Measurements from ENCODE around the gene FCN1. TPM values are rescaled to one million over a fixed set of nuclear protein-coding genes. Genes with fewer than 3 reads are reported as not detected.

Gene FCN1
- polyA plus RNA-seq, 1 of the 3 experiments (the other 2 are of a cell fraction) = not detected

DNA sequence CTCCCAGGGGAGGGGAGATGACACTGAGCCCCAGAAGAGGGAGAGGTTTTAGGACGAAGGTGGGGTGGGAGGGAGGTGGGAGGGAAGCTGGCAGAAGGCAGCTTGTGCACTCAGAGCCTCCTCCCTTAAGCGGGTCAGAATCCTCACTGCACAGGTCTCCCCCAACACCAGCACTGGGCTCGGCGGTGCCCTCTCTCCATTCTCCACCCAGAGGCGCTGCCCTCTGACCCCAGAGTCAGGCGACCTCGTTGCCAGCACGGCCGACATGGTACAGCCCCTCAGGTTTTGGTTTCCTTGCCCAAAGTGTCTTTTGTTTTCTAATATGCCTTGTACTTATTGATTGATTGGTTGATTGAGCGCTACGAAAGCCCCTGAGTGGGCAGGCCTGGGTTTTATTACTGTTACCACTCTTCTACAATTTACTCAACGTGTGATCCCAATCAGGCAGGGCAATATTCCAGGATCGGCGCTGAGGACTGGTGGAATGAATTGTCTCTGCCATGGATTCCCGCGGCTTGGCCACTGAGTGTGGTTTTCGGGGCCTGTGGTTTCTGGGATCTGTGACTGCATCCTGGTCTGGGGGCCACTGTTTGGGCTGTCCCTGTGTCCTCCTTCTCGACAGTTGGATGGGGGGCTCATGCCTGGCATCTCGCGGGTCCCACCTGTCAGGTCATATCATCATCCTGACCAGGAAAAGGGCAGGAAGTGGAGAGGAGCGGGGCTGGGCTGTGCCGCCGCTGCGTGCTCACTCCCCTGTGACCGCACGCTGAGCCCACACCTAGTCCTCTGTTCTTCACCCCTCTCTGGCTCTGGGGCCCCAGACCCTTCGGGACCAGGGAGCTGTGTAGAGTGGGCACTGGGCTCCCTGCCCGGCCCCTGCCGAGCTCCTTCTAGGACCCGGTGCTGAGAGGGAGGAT is 46.7 kb downstream of the FCN1 start:
- ChIA-PET POLR2A (no interaction called here), CTCF (interaction anchor here (0.9 kb wide), 1 partner anchor 92 kb away, joined by 3 read pairs; no protein-coding TSS in a partner anchor)
- Histone ChIP-seq H3K9me2 (no peaks in the 10 kb centered on the region), H3K9ac (no peak overlapping the region), H3K79me2 (ENCODE audit: insufficient read depth) (no peaks in the 10 kb centered on the region), H4K20me1 (ENCODE audit: insufficient read depth) (no peaks in the 10 kb centered on the region), H3K9me3 (peaks cover 4% of the 10 kb centered on the region; the same call in 1 of the 2 replicates), H3K27ac (ENCODE audit: low read depth in 2 of 2, low read length in 1 of 2) (no peak overlapping the region), H3K4me3 (ENCODE audit: low read depth in 2 of 2, low read length in 1 of 2) (no peak overlapping the region), H3F3A (replicated peaks; ENCODE audit: insufficient read depth) (no peaks in the 10 kb centered on the region), H3K4me1 (ENCODE audit: control insufficient read depth in 1 of 2, insufficient read depth in 2 of 2, low read depth in 1 of 2, low read length in 1 of 2) (no peaks in the 10 kb centered on the region), H3K27me3 (ENCODE audit: insufficient read depth) (no peaks in the 10 kb centered on the region), H2AFZ (ENCODE audit: low read depth) (no peak overlapping the region), H3K36me3 (replicated peaks in 1 of 2; ENCODE audit: control insufficient read depth in 1 of 2, insufficient read depth in 2 of 2, low read length in 1 of 2) (no peaks in the 10 kb centered on the region), H3K4me2 (no peak overlapping the region)
- DNase-seq = no peak
- 74% methylated on average over 17 of the region's 30 CpGs for WGBS (ENCODE audit: low lambda C conversion rate)
- TF ChIP-seq SMC3 (IDR thresholded peaks at IDR 0.05; ENCODE audit: low read depth, low read length) (no peak), YY1 (IDR thresholded peaks at IDR 0.05; ENCODE audit: low read depth) (no peak), EP300 (IDR thresholded peaks at IDR 0.05; ENCODE audit: borderline replicate concordance in 1 of 2, low read depth in 1 of 2, low read length in 1 of 2) (no peak), TCF12 (IDR thresholded peaks at IDR 0.05) (no peak), JUND (IDR thresholded peaks at IDR 0.05) (no peak), GATA2 (CRISPR knock-in tag; IDR thresholded peaks at IDR 0.05) (no peak), RCOR1 (IDR thresholded peaks at IDR 0.05; ENCODE audit: low read length) (no peak)
- TF ChIP-seq, protein P1, sequence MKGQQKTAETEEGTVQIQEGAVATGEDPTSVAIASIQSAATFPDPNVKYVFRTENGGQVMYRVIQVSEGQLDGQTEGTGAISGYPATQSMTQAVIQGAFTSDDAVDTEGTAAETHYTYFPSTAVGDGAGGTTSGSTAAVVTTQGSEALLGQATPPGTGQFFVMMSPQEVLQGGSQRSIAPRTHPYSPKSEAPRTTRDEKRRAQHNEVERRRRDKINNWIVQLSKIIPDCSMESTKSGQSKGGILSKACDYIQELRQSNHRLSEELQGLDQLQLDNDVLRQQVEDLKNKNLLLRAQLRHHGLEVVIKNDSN (IDR thresholded peaks at IDR 0.05; ENCODE audit: borderline replicate concordance, low read depth) = no peak
- TF ChIP-seq, protein P2, sequence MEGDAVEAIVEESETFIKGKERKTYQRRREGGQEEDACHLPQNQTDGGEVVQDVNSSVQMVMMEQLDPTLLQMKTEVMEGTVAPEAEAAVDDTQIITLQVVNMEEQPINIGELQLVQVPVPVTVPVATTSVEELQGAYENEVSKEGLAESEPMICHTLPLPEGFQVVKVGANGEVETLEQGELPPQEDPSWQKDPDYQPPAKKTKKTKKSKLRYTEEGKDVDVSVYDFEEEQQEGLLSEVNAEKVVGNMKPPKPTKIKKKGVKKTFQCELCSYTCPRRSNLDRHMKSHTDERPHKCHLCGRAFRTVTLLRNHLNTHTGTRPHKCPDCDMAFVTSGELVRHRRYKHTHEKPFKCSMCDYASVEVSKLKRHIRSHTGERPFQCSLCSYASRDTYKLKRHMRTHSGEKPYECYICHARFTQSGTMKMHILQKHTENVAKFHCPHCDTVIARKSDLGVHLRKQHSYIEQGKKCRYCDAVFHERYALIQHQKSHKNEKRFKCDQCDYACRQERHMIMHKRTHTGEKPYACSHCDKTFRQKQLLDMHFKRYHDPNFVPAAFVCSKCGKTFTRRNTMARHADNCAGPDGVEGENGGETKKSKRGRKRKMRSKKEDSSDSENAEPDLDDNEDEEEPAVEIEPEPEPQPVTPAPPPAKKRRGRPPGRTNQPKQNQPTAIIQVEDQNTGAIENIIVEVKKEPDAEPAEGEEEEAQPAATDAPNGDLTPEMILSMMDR (IDR thresholded peaks at IDR 0.05) = no peak
- TF ChIP-seq, protein P3, sequence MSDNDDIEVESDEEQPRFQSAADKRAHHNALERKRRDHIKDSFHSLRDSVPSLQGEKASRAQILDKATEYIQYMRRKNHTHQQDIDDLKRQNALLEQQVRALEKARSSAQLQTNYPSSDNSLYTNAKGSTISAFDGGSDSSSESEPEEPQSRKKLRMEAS (IDR thresholded peaks at IDR 0.05; ENCODE audit: low read depth) = no peak

DNA sequence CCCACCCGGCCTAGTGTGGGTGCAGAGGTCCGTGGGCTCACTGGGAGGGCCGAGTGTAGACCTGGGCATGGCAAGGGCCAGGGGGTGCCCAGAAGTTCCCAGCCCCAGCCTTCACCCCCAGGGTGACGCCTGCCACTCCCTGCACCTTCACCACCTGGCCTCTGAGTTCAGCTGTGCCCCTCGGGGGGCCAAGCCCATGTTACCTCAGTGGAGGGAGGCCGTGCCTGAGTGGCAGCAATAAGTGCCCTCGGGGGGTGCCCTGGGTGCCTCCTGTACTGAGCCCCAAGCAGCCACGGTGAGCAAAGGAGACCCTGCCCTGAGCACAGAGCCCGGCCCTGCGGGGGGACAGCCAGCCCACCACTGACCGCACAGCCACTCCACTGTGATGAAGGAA is 47.4 kb downstream of the FCN1 start:
- Histone ChIP-seq H2AFZ (ENCODE audit: low read depth) (no peak overlapping the region), H3K27ac (ENCODE audit: low read depth in 2 of 2, low read length in 1 of 2) (no peak overlapping the region), H3F3A (replicated peaks; ENCODE audit: insufficient read depth) (no peaks in the 10 kb centered on the region), H3K9me3 (peaks cover 4% of the 10 kb centered on the region; the same call in 1 of the 2 replicates), H3K9me2 (no peaks in the 10 kb centered on the region), H3K4me2 (no peak overlapping the region), H4K20me1 (ENCODE audit: insufficient read depth) (no peaks in the 10 kb centered on the region), H3K4me3 (ENCODE audit: low read depth in 2 of 2, low read length in 1 of 2) (no peak overlapping the region), H3K36me3 (replicated peaks in 1 of 2; ENCODE audit: control insufficient read depth in 1 of 2, insufficient read depth in 2 of 2, low read length in 1 of 2) (no peaks in the 10 kb centered on the region), H3K4me1 (ENCODE audit: control insufficient read depth in 1 of 2, insufficient read depth in 2 of 2, low read depth in 1 of 2, low read length in 1 of 2) (no peaks in the 10 kb centered on the region), H3K79me2 (ENCODE audit: insufficient read depth) (no peaks in the 10 kb centered on the region), H3K9ac (no peak overlapping the region), H3K27me3 (ENCODE audit: insufficient read depth) (no peaks in the 10 kb centered on the region)
- CTCF ChIA-PET = no interaction called here
- WGBS (ENCODE audit: low lambda C conversion rate) = 20% methylated on average over 4 of the region's 11 CpGs
- DNase-seq = no peak
- POLR2A ChIA-PET = no interaction called here
- TF ChIP-seq RXRA (IDR thresholded peaks at IDR 0.05; ENCODE audit: borderline replicate concordance, low read depth) (no peak), RCOR1 (IDR thresholded peaks at IDR 0.05; ENCODE audit: low read length) (no peak), FOXJ3 (CRISPR knock-in tag; IDR thresholded peaks at IDR 0.05) (no peak), YY1 (IDR thresholded peaks at IDR 0.05; ENCODE audit: low read depth) (no peak), EP300 (IDR thresholded peaks at IDR 0.05; ENCODE audit: borderline replicate concordance in 1 of 2, low read depth in 1 of 2, low read length in 1 of 2) (no peak), RFX5 (IDR thresholded peaks at IDR 0.05; ENCODE audit: low read length) (no peak), TAF1 (IDR thresholded peaks at IDR 0.05; ENCODE audit: borderline replicate concordance, low read depth, low read length) (no peak), MEF2A (IDR thresholded peaks at IDR 0.05; ENCODE audit: borderline replicate concordance, low read depth) (no peak), NFIC (IDR thresholded peaks at IDR 0.05; ENCODE audit: borderline replicate concordance) (no peak), ELF1 (IDR thresholded peaks at IDR 0.05) (no peak), SMC3 (IDR thresholded peaks at IDR 0.05; ENCODE audit: low read depth, low read length) (no peak)
- TF ChIP-seq, protein P4, sequence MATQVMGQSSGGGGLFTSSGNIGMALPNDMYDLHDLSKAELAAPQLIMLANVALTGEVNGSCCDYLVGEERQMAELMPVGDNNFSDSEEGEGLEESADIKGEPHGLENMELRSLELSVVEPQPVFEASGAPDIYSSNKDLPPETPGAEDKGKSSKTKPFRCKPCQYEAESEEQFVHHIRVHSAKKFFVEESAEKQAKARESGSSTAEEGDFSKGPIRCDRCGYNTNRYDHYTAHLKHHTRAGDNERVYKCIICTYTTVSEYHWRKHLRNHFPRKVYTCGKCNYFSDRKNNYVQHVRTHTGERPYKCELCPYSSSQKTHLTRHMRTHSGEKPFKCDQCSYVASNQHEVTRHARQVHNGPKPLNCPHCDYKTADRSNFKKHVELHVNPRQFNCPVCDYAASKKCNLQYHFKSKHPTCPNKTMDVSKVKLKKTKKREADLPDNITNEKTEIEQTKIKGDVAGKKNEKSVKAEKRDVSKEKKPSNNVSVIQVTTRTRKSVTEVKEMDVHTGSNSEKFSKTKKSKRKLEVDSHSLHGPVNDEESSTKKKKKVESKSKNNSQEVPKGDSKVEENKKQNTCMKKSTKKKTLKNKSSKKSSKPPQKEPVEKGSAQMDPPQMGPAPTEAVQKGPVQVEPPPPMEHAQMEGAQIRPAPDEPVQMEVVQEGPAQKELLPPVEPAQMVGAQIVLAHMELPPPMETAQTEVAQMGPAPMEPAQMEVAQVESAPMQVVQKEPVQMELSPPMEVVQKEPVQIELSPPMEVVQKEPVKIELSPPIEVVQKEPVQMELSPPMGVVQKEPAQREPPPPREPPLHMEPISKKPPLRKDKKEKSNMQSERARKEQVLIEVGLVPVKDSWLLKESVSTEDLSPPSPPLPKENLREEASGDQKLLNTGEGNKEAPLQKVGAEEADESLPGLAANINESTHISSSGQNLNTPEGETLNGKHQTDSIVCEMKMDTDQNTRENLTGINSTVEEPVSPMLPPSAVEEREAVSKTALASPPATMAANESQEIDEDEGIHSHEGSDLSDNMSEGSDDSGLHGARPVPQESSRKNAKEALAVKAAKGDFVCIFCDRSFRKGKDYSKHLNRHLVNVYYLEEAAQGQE (IDR thresholded peaks at IDR 0.05; ENCODE audit: low read depth, low read length) = no peak
- TF ChIP-seq, protein P2 (IDR thresholded peaks at IDR 0.05) = no peak

Measured in SK-N-SH (cell line).